NCI-H510A (cell line): ENCODE data around the gene ZNF398.
"Not testable (repeated sequence)": the region's sequence is repeated elsewhere in the genome, so short reads cannot be mapped to it uniquely, and the experiment has no call there.

Experiments used
- DNase-seq: peaks from one replicate; lab custom pipeline; 2025; lab: John Stamatoyannopoulos, UW

ZNF398 gene

GRCh38 chr7:149147072-149147751, at the start of gene ZNF398:
Gene ZNF398 (plus strand): TSS chr7:149147453. CDS start chr7:149147743, 290 bp downstream.
- DNase-seq = peak; percentile 38

GRCh38 chr7:149099058-149099457, 48.2 kb upstream of the ZNF398 start:
- DNase-seq = no peak

GRCh38 chr7:149100821-149101220, 46.4 kb upstream of the ZNF398 start:
- no peak for DNase-seq

- no peak for DNase-seq
Observed at GRCh38 chr7:149102666-149103065, 44.6 kb upstream of the ZNF398 start.

- no peak for DNase-seq
Observed at GRCh38 chr7:149103424-149103823, 43.8 kb upstream of the ZNF398 start.

GRCh38 chr7:149104214-149104613, 43.0 kb upstream of the ZNF398 start:
- no peak for DNase-seq

GRCh38 chr7:149104749-149105148, 42.5 kb upstream of the ZNF398 start:
- DNase-seq = no peak

- DNase-seq = no peak
Observed at GRCh38 chr7:149109969-149110368, 37.3 kb upstream of the ZNF398 start.

GRCh38 chr7:149125189-149125862, 21.9 kb upstream of the ZNF398 start:
- no peak for DNase-seq

- peak; percentile 74 for DNase-seq
Observed at GRCh38 chr7:149125863-149126661, 21.2 kb upstream of the ZNF398 start, which contains the start of gene ZNF425. Gene ZNF425 (minus strand): TSS chr7:149126324. CDS start chr7:149126213, 111 bp downstream.

- no peak for DNase-seq
Observed at GRCh38 chr7:149126662-149127266, 20.5 kb upstream of the ZNF398 start.

- no peak for DNase-seq
Observed at GRCh38 chr7:149130572-149131198, 16.6 kb upstream of the ZNF398 start.

- no peak for DNase-seq
Observed at GRCh38 chr7:149133028-149133710, 14.1 kb upstream of the ZNF398 start.

GRCh38 chr7:149136118-149136517, 11.1 kb upstream of the ZNF398 start:
- DNase-seq = no peak

- no peak for DNase-seq
Observed at GRCh38 chr7:149140831-149141230, 6.4 kb upstream of the ZNF398 start.

- no peak for DNase-seq
Observed at GRCh38 chr7:149141893-149142292, 5.4 kb upstream of the ZNF398 start.

- DNase-seq = not testable (repeated sequence)
Observed at GRCh38 chr7:149144436-149144922, 2.8 kb upstream of the ZNF398 start.

GRCh38 chr7:149145031-149145845, 2.0 kb upstream of the ZNF398 start:
- DNase-seq = no peak

GRCh38 chr7:149147752-149148653, 750 bp downstream of the ZNF398 start:
- DNase-seq = no peak
